HEK293T (cell line): ENCODE measurements around the gene USH1C.

Experiments used
- ARNT ChIP-seq: fragments of 450-650 bp; IDR thresholded peaks from 2 replicates; pipeline ENCODE4 v1.6.1; 2017; ENCODE audit warnings: mild to moderate bottlenecking
- BHLHE40 ChIP-seq: fragments of 450-650 bp; IDR thresholded peaks from 2 replicates; pipeline ENCODE4 v1.6.1; 2016; ENCODE audit warnings: mild to moderate bottlenecking, moderate library complexity, borderline replicate concordance
- ELF4 ChIP-seq: fragments of 450-650 bp; IDR thresholded peaks from 2 replicates; pipeline ENCODE4 v1.6.1; 2017; ENCODE audit warnings: antibody characterized with exemption
- ZNF384 ChIP-seq: fragments of 450-650 bp; IDR thresholded peaks from 2 replicates; pipeline ENCODE4 v1.6.1; 2016

GRCh38 chr11:17460406-17460805 lies 83.8 kb downstream of the USH1C start:
- no peak for TF ChIP-seq ELF4
- TF ChIP-seq BHLHE40: no peak
- no peak for TF ChIP-seq ARNT
- TF ChIP-seq ZNF384: no peak
